Mesothelial cell of epicardium (in vitro differentiated cells): ENCODE results near the gene EYS. TPM values are rescaled to one million over a fixed set of nuclear protein-coding genes. Genes with fewer than 3 reads are reported as not detected.

Experiments used
- DNase-seq, 2 experiments: peaks; one replicate each; pipeline ENCODE4 v3.0.0; 2021; ENCODE audit warnings: low spot score in 2 of 2; ENCODE audit not compliant: unreplicated experiment in 2 of 2
- H3K27ac Mint-ChIP-seq: 2 replicates; pipeline ENCODE4 v1.8.0; 2021; ENCODE audit warnings: mixed read lengths
- H3K27me3 Mint-ChIP-seq: 2 replicates; pipeline ENCODE4 v1.8.0; 2021; ENCODE audit warnings: low read depth, mixed read lengths
- H3K36me3 Mint-ChIP-seq: 2 replicates; pipeline ENCODE4 v1.8.0; 2021; ENCODE audit warnings: mixed read lengths
- H3K4me1 Mint-ChIP-seq: 2 replicates; pipeline ENCODE4 v1.8.0; 2021; ENCODE audit warnings: mixed read lengths
- H3K4me3 Mint-ChIP-seq: 2 replicates; pipeline ENCODE4 v1.8.0; 2021; ENCODE audit warnings: mild to moderate bottlenecking, moderate library complexity, mixed read lengths
- H3K9me3 Mint-ChIP-seq: 2 replicates; pipeline ENCODE4 v1.8.0; 2021; ENCODE audit warnings: mixed read lengths
- total RNA-seq: library from RNA; stranded (reverse); gene quantifications from 3 replicates; pipeline ENCODE4 v1.2.1, GENCODE V29; 2021
- TF ChIP-seq, protein P1 (sequence below): fragments of 200-600 bp; sonication (generic); IDR thresholded peaks from one replicate; pipeline ENCODE4 v1.5.0; 2021; ENCODE audit warnings: antibody characterized with exemption; ENCODE audit not compliant: unreplicated experiment

The EYS gene
- total RNA-seq, 1 donor from 2014 or later: 0.69 TPM

- Mint-ChIP-seq H3K36me3 (no peaks in the 10 kb centered on the region), H3K4me1 (no peaks in the 10 kb centered on the region), H3K4me3 (no peak overlapping the region), H3K9me3 (peaks cover 4% of the 10 kb centered on the region), H3K27me3 (no peaks in the 10 kb centered on the region), H3K27ac (no peak overlapping the region)
- TF ChIP-seq, protein P1, sequence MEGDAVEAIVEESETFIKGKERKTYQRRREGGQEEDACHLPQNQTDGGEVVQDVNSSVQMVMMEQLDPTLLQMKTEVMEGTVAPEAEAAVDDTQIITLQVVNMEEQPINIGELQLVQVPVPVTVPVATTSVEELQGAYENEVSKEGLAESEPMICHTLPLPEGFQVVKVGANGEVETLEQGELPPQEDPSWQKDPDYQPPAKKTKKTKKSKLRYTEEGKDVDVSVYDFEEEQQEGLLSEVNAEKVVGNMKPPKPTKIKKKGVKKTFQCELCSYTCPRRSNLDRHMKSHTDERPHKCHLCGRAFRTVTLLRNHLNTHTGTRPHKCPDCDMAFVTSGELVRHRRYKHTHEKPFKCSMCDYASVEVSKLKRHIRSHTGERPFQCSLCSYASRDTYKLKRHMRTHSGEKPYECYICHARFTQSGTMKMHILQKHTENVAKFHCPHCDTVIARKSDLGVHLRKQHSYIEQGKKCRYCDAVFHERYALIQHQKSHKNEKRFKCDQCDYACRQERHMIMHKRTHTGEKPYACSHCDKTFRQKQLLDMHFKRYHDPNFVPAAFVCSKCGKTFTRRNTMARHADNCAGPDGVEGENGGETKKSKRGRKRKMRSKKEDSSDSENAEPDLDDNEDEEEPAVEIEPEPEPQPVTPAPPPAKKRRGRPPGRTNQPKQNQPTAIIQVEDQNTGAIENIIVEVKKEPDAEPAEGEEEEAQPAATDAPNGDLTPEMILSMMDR: no peak
- no peak for DNase-seq
Observed at GRCh38 chr6:65436281-65436680, 270.7 kb downstream of the EYS start.

GRCh38 chr6:65416621-65417020 lies 290.4 kb downstream of the EYS start:
- Mint-ChIP-seq H3K4me1 (peaks cover 5% of the 10 kb centered on the region), H3K9me3 (peaks cover 3% of the 10 kb centered on the region), H3K4me3 (no peak overlapping the region)

GRCh38 chr6:65410309-65410708 lies 296.7 kb downstream of the EYS start:
- TF ChIP-seq, protein P1: no peak
- H3K36me3 Mint-ChIP-seq: no peaks in the 10 kb centered on the region
- DNase-seq: no peak
- peaks cover 5% of the 10 kb centered on the region for H3K4me1 Mint-ChIP-seq
- H3K27ac Mint-ChIP-seq: no peak overlapping the region
- no peaks in the 10 kb centered on the region for H3K27me3 Mint-ChIP-seq
- H3K4me3 Mint-ChIP-seq: no peak overlapping the region
- no peaks in the 10 kb centered on the region for H3K9me3 Mint-ChIP-seq

More at GRCh38 chr6:65416621-65417020, 290.4 kb downstream of the EYS start:
- H3K27ac Mint-ChIP-seq: no peak overlapping the region
- H3K36me3 Mint-ChIP-seq: no peaks in the 10 kb centered on the region
- H3K27me3 Mint-ChIP-seq: no peaks in the 10 kb centered on the region
- TF ChIP-seq, protein P1: no peak
- no peak for DNase-seq

DNA sequence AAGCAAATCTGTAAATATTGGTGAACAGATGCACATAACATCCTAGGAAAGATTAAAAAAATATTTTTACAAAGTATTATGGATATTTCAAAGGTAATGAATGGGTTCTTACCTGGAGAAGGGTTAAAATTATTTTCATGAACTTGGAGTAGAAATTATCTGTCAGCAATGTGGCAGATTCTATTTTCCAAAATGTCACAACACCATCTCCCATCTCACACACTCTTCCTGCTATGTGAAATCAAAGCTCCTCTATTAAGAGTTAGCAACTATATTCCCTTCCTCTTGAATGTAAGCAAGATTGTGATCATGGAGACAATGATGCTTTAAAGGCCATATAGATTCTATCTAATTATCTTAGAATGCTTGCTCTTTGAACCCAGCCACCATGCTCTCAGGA lies 304.5 kb downstream of the EYS start:
- Mint-ChIP-seq H3K27me3 (no peaks in the 10 kb centered on the region), H3K4me1 (no peaks in the 10 kb centered on the region), H3K9me3 (peaks cover 12% of the 10 kb centered on the region), H3K27ac (no peak overlapping the region), H3K4me3 (no peak overlapping the region), H3K36me3 (no peaks in the 10 kb centered on the region)
- TF ChIP-seq, protein P1: no peak
- no peak for DNase-seq

- no peaks in the 10 kb centered on the region for H3K4me1 Mint-ChIP-seq
Observed at GRCh38 chr6:65399355-65400084, 307.5 kb downstream of the EYS start.

More at GRCh38 chr6:65399355-65400084, 307.5 kb downstream of the EYS start:
- Mint-ChIP-seq H3K9me3 (peaks cover 16% of the 10 kb centered on the region), H3K27ac (no peak overlapping the region), H3K27me3 (no peaks in the 10 kb centered on the region), H3K4me3 (no peak overlapping the region), H3K36me3 (no peaks in the 10 kb centered on the region)
- TF ChIP-seq, protein P1: no peak
- no peak for DNase-seq
